Stimulated activated memory B cell treated with anti-CD40 and anti-IgM and Interleukin-4, amounts not matched to agents 10 μg/mL and 1 μg/mL and 100 μg/mL, for 72 hours (primary cell): ENCODE data around the gene ZFPL1.

Experiments used
- ATAC-seq: fragments of 150-1000 bp; cut with Tn5 transposase; 2 replicates; pipeline ENCODE4 v1.10.0; 2021
- H3K27ac Mint-ChIP-seq: one replicate; pipeline ENCODE4 v1.8.0; 2022; ENCODE audit warnings: mild to moderate bottlenecking, mixed read lengths
- H3K27me3 Mint-ChIP-seq: one replicate; pipeline ENCODE4 v1.8.0; 2022; ENCODE audit warnings: mixed read lengths
- H3K36me3 Mint-ChIP-seq: one replicate; pipeline ENCODE4 v1.8.0; 2022; ENCODE audit warnings: mixed read lengths
- H3K4me1 Mint-ChIP-seq: one replicate; pipeline ENCODE4 v1.8.0; 2022; ENCODE audit warnings: mixed read lengths
- H3K4me3 Mint-ChIP-seq: one replicate; pipeline ENCODE4 v1.8.0; 2022; ENCODE audit warnings: mild to moderate bottlenecking, moderate library complexity, mixed read lengths
- H3K9me3 Mint-ChIP-seq: one replicate; pipeline ENCODE4 v1.8.0; 2022; ENCODE audit warnings: mixed read lengths

ZFPL1 gene

GRCh38 chr11:65083834-65084597 lies at the start of gene ZFPL1, which contains the start of gene CDCA5:
Gene ZFPL1 (plus strand): TSS chr11:65084222. CDS start chr11:65084699, 477 bp downstream.
Gene CDCA5 (minus strand): TSS chr11:65084040. CDS start chr11:65083978, 62 bp downstream.
- H3K27ac Mint-ChIP-seq = peak within 1 kb of the TSS; percentile 96
- peaks cover 26% of the 10 kb centered on the region for H3K36me3 Mint-ChIP-seq
- ATAC-seq = peak; percentile 95
- H3K4me3 Mint-ChIP-seq = peak within 1 kb of the TSS; percentile 97
- H3K9me3 Mint-ChIP-seq = no peaks in the 10 kb centered on the region
- H3K27me3 Mint-ChIP-seq = no peaks in the 10 kb centered on the region
- H3K4me1 Mint-ChIP-seq = peaks cover 42% of the 10 kb centered on the region

- no peak overlapping the region for H3K4me3 Mint-ChIP-seq
These were observed 49.6 kb upstream of the ZFPL1 start for GRCh38 chr11:65034423-65034822.

GRCh38 chr11:65035579-65035978 lies 48.4 kb upstream of the ZFPL1 start:
- H3K4me1 Mint-ChIP-seq = peaks cover 13% of the 10 kb centered on the region
- ATAC-seq = no peak
- no peak overlapping the region for H3K4me3 Mint-ChIP-seq
- no peaks in the 10 kb centered on the region for H3K27me3 Mint-ChIP-seq
- no peaks in the 10 kb centered on the region for H3K9me3 Mint-ChIP-seq
- H3K36me3 Mint-ChIP-seq = peaks cover 28% of the 10 kb centered on the region
- H3K27ac Mint-ChIP-seq = no peak overlapping the region

More at GRCh38 chr11:65034423-65034822, 49.6 kb upstream of the ZFPL1 start:
- no peak overlapping the region for H3K27ac Mint-ChIP-seq
- H3K36me3 Mint-ChIP-seq = peaks cover 28% of the 10 kb centered on the region
- ATAC-seq = no peak
- H3K4me1 Mint-ChIP-seq = peaks cover 8% of the 10 kb centered on the region
- H3K27me3 Mint-ChIP-seq = no peaks in the 10 kb centered on the region
- H3K9me3 Mint-ChIP-seq = no peaks in the 10 kb centered on the region

- H3K4me3 Mint-ChIP-seq = no peak overlapping the region
- no peak for ATAC-seq
- peaks cover 28% of the 10 kb centered on the region for H3K36me3 Mint-ChIP-seq
- no peaks in the 10 kb centered on the region for H3K27me3 Mint-ChIP-seq
- no peak overlapping the region for H3K27ac Mint-ChIP-seq
- H3K4me1 Mint-ChIP-seq = peaks cover 13% of the 10 kb centered on the region
- no peaks in the 10 kb centered on the region for H3K9me3 Mint-ChIP-seq
These were observed 47.1 kb upstream of the ZFPL1 start for GRCh38 chr11:65036931-65037330.

- H3K27ac Mint-ChIP-seq = peak overlapping the region; percentile 93
These were observed 43.5 kb upstream of the ZFPL1 start for GRCh38 chr11:65040520-65040846.

GRCh38 chr11:65040847-65041622 lies 43.0 kb upstream of the ZFPL1 start, which contains the start of gene SAC3D1:
Gene SAC3D1 (plus strand): TSS chr11:65041210. CDS start chr11:65041293, 83 bp downstream.
- peak within 1 kb of the TSS; percentile 93 for H3K4me3 Mint-ChIP-seq
- H3K27ac Mint-ChIP-seq = peak within 1 kb of the TSS; percentile 93
- ATAC-seq = peak; percentile 98

More at GRCh38 chr11:65040520-65040846, 43.5 kb upstream of the ZFPL1 start:
- H3K27me3 Mint-ChIP-seq = no peaks in the 10 kb centered on the region
- peak overlapping the region; percentile 93 for H3K4me3 Mint-ChIP-seq
- H3K4me1 Mint-ChIP-seq = peaks cover 19% of the 10 kb centered on the region
- peaks cover 30% of the 10 kb centered on the region for H3K36me3 Mint-ChIP-seq
- no peaks in the 10 kb centered on the region for H3K9me3 Mint-ChIP-seq
- no peak for ATAC-seq

GRCh38 chr11:65042891-65043290 lies 41.1 kb upstream of the ZFPL1 start:
- Mint-ChIP-seq H3K27me3 (no peaks in the 10 kb centered on the region), H3K4me3 (peak overlapping the region; percentile 81), H3K36me3 (peaks cover 19% of the 10 kb centered on the region), H3K9me3 (no peaks in the 10 kb centered on the region), H3K4me1 (peaks cover 30% of the 10 kb centered on the region), H3K27ac (no peak overlapping the region)
- no peak for ATAC-seq

More at GRCh38 chr11:65040847-65041622, 43.0 kb upstream of the ZFPL1 start, which contains the start of gene SAC3D1:
- H3K9me3 Mint-ChIP-seq = no peaks in the 10 kb centered on the region
- peaks cover 19% of the 10 kb centered on the region for H3K4me1 Mint-ChIP-seq
- H3K27me3 Mint-ChIP-seq = no peaks in the 10 kb centered on the region
- H3K36me3 Mint-ChIP-seq = peaks cover 26% of the 10 kb centered on the region

GRCh38 chr11:65043881-65044501 lies 40.0 kb upstream of the ZFPL1 start:
- Mint-ChIP-seq H3K36me3 (peaks cover 11% of the 10 kb centered on the region), H3K9me3 (no peaks in the 10 kb centered on the region), H3K4me3 (no peak overlapping the region), H3K27ac (no peak overlapping the region), H3K4me1 (peaks cover 26% of the 10 kb centered on the region), H3K27me3 (no peaks in the 10 kb centered on the region)
- ATAC-seq = no peak

- ATAC-seq = no peak
- peaks cover 11% of the 10 kb centered on the region for H3K36me3 Mint-ChIP-seq
- H3K9me3 Mint-ChIP-seq = no peaks in the 10 kb centered on the region
- peaks cover 21% of the 10 kb centered on the region for H3K4me1 Mint-ChIP-seq
- H3K27me3 Mint-ChIP-seq = no peaks in the 10 kb centered on the region
- H3K27ac Mint-ChIP-seq = no peak overlapping the region
- H3K4me3 Mint-ChIP-seq = no peak overlapping the region
These were observed 39.0 kb upstream of the ZFPL1 start for GRCh38 chr11:65045061-65045460.

- no peak overlapping the region for H3K4me3 Mint-ChIP-seq
- H3K4me1 Mint-ChIP-seq = peaks cover 21% of the 10 kb centered on the region
- no peak overlapping the region for H3K27ac Mint-ChIP-seq
- ATAC-seq = no peak
- no peaks in the 10 kb centered on the region for H3K27me3 Mint-ChIP-seq
- H3K9me3 Mint-ChIP-seq = no peaks in the 10 kb centered on the region
- peaks cover 11% of the 10 kb centered on the region for H3K36me3 Mint-ChIP-seq
These were observed 38.3 kb upstream of the ZFPL1 start for GRCh38 chr11:65045728-65046127.

GRCh38 chr11:65047581-65048422 lies 36.2 kb upstream of the ZFPL1 start:
- peak; percentile 76 for ATAC-seq
- H3K4me3 Mint-ChIP-seq = peak overlapping the region; percentile 82

GRCh38 chr11:65051398-65051858 lies 32.6 kb upstream of the ZFPL1 start:
- Mint-ChIP-seq H3K27me3 (no peaks in the 10 kb centered on the region), H3K4me3 (no peak overlapping the region), H3K4me1 (peaks cover 43% of the 10 kb centered on the region), H3K36me3 (no peaks in the 10 kb centered on the region), H3K9me3 (no peaks in the 10 kb centered on the region), H3K27ac (no peak overlapping the region)
- ATAC-seq = no peak

More at GRCh38 chr11:65047581-65048422, 36.2 kb upstream of the ZFPL1 start:
- Mint-ChIP-seq H3K9me3 (no peaks in the 10 kb centered on the region), H3K27me3 (no peaks in the 10 kb centered on the region), H3K4me1 (peaks cover 17% of the 10 kb centered on the region), H3K36me3 (peaks cover 11% of the 10 kb centered on the region), H3K27ac (peak overlapping the region; percentile 85)

GRCh38 chr11:65053827-65054508 lies 30.1 kb upstream of the ZFPL1 start:
- H3K4me3 Mint-ChIP-seq = peak overlapping the region; percentile 30
- ATAC-seq = peak; percentile 58
- H3K9me3 Mint-ChIP-seq = no peaks in the 10 kb centered on the region

GRCh38 chr11:65055538-65055937 lies 28.5 kb upstream of the ZFPL1 start:
- H3K9me3 Mint-ChIP-seq = no peaks in the 10 kb centered on the region
- H3K27ac Mint-ChIP-seq = no peak overlapping the region
- ATAC-seq = no peak
- no peaks in the 10 kb centered on the region for H3K36me3 Mint-ChIP-seq
- H3K4me1 Mint-ChIP-seq = peaks cover 28% of the 10 kb centered on the region
- H3K4me3 Mint-ChIP-seq = no peak overlapping the region
- peaks cover under 1% of the 10 kb centered on the region for H3K27me3 Mint-ChIP-seq

More at GRCh38 chr11:65053827-65054508, 30.1 kb upstream of the ZFPL1 start:
- H3K36me3 Mint-ChIP-seq = no peaks in the 10 kb centered on the region
- no peaks in the 10 kb centered on the region for H3K27me3 Mint-ChIP-seq
- peaks cover 28% of the 10 kb centered on the region for H3K4me1 Mint-ChIP-seq
- peak overlapping the region; percentile 57 for H3K27ac Mint-ChIP-seq
